Activated CD4-positive, alpha-beta T cell treated with anti-CD3 and anti-CD28 coated beads for 48 hours (primary cell): Measurements from ENCODE around the gene AFG1L.
"Not testable (repeated sequence)": the region's sequence is repeated elsewhere in the genome, so short reads cannot be mapped to it uniquely, and the experiment has no call there.

Experiments used
- DNase-seq: peaks from one replicate; pipeline ENCODE4 v3.0.0-alpha.2; 2020

Gene AFG1L

GRCh38 chr6:108355120-108355519, 60.3 kb downstream of the AFG1L start:
- no peak for DNase-seq

GRCh38 chr6:108355890-108356289, 61.0 kb downstream of the AFG1L start:
- no peak for DNase-seq

GRCh38 chr6:108359901-108360882, 65.3 kb downstream of the AFG1L start:
- DNase-seq = no peak

- no peak for DNase-seq
Observed at GRCh38 chr6:108360919-108361311, 66.1 kb downstream of the AFG1L start.

DNA sequence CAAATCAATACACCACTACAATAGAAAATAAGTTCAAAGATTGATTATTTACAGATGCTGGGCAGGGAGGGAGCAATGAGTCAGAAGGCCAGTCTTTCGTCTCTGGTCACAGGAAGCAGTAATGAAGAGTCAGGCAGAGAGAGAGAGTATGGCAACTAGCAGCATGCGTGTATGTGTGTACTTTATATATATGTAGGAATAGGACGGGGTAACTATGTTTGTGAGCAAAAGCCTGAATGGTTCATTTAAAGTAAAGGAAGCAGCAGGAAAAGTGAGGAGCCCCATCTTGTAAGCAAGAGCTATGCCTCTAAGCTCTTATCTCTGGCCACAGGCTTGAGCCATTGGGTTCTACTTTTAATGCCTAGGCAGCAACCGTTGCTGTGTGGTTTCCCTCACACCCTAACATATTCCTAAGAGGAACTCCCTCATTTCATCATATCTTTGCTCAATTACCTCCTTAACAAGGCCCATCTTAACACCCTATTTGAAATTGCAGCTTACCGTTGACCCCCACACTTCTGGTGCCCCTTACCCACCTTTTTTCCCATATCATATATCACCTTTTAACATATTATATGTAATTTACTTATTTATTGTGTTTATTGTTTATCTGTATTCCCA, 66.6 kb downstream of the AFG1L start:
- DNase-seq = no peak

- DNase-seq = no peak
Observed at GRCh38 chr6:108362455-108362854, 67.6 kb downstream of the AFG1L start.

GRCh38 chr6:108363113-108363512, 68.3 kb downstream of the AFG1L start:
- DNase-seq = no peak

GRCh38 chr6:108363889-108364313, 69.0 kb downstream of the AFG1L start:
- DNase-seq = no peak

GRCh38 chr6:108364470-108364869, 69.6 kb downstream of the AFG1L start:
- no peak for DNase-seq

- DNase-seq = no peak
Observed at GRCh38 chr6:108365478-108365877, 70.6 kb downstream of the AFG1L start.

GRCh38 chr6:108366236-108366635, 71.4 kb downstream of the AFG1L start:
- DNase-seq = no peak

DNA sequence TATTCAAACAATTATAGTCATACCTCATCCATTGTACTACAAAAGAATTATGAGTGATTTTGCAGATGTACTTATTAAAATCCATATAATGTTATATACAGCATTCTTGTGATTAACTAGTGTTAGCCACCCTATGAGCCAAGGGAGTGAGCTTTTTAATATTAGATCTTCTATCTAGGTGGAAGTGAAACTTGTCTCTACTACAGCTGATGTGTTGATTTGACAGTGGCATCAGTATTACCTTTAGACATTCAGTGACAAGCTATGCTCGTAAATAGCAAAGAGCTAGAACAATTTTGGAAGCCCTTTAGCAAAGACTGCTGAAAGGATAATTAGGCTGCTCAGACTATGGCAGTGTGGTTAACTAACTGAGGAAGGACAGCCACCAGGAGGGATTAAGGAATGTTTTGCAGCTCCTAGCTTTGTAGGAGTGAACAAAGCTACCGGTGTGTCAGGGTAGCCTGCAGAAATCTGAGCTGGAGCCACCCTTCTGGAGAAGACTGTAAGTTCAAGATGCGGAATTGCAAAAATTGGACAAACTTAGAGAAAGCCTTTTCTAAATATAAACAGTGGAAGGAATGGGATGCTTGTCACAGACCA, 73.7 kb downstream of the AFG1L start:
- DNase-seq = no peak

DNA sequence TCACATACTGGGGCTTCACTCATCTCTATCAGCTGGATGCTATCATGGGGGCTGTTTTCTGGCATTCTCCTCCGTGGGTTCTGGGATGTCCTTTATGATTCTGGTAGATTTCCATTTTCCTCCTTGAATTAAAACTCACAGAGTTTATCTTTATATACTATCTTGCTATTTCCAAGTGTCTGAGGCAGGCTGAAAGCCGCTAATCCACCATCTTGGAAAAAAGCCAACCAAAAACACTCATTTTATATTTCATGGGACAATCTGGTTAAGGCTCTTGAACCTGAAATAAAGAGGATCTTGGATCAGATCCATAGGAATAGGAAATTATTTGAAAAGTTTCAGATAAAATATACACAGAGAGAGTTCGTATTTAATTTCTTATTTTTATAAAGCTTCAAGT, 86.0 kb downstream of the AFG1L start:
- no peak for DNase-seq

- DNase-seq = no peak
Observed at GRCh38 chr6:108383981-108384380, 89.1 kb downstream of the AFG1L start.

DNA sequence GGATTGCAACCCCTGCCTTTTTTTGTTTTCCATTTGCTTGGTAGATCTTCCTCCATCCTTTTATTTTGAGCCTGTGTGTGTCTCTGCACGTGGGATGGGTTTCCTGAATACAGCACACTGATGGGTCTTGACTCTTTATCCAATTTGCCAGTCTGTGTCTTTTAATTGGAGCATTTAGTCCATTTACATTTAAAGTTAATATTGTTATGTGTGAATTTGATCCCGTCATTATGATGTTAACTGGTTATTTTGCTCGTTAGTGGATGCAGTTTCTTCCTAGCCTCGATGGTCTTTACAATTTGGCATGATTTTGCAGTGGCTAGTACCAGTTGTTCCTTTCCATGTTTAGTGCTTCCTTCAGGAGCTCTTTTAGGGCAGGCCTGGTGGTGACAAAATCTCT, 94.3 kb downstream of the AFG1L start:
- not testable (repeated sequence) for DNase-seq

- DNase-seq = no peak
Observed at GRCh38 chr6:108395297-108395696, 100.4 kb downstream of the AFG1L start.

- no peak for DNase-seq
Observed at GRCh38 chr6:108403236-108403635, 108.4 kb downstream of the AFG1L start.

DNA sequence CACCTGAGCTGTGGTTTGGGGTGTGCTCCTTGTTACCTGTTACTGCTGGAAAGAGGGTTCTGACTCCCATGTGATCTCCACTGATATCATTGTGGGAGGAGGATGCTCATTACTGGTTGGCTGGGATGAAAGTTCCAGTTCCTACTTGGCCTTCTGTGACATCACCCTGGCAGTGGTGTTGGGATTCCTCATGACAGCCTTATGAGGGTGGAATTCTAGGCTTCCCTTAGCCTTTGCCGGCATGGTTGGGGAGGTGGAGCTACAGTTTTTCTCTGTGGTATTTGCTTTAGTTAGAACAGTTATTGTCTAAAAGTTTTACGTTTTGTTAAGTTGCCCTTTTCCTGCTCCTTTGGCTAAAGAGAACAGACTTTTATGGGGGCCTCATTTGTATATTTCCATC, 112.1 kb downstream of the AFG1L start:
- no peak for DNase-seq

GRCh38 chr6:108407904-108408827, 113.3 kb downstream of the AFG1L start:
- no peak for DNase-seq

DNA sequence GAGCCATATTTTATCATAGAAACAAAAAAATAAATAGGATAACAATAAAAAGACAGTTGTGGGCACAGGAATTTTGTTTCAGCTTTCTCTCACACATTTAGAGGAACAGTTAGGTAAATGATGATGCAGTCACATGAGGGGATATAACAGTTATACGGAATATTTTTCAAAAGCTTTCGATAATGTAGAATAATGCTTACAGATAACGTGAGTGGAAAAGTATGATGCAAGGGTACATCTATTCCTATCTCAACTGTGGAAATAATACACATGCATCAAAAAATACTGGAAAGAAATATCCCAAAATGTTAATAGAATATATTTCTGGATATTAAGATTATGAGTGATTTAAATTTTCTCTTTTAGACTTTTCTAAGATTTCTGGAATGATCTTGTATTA, 114.0 kb downstream of the AFG1L start:
- no peak for DNase-seq

GRCh38 chr6:108416047-108416833, 121.4 kb downstream of the AFG1L start:
- DNase-seq = not testable (repeated sequence)

- no peak for DNase-seq
Observed at GRCh38 chr6:108417027-108417426, 122.2 kb downstream of the AFG1L start.
